Stimulated activated naive CD8-positive, alpha-beta T cell treated with anti-CD3 and anti-CD28 coated beads, Interleukin-15, Interleukin-2, amounts not matched to agents 100 ng/mL and 50 ng/mL, for 24 hours (primary cell): ENCODE results near the gene ARHGAP26.

ENCODE experiments used
- H3K27ac Mint-ChIP-seq: one replicate; pipeline ENCODE4 v1.8.0; 2021; ENCODE audit warnings: mild to moderate bottlenecking, mixed read lengths
- H3K27me3 Mint-ChIP-seq: one replicate; pipeline ENCODE4 v1.8.0; 2021; ENCODE audit warnings: mixed read lengths
- H3K36me3 Mint-ChIP-seq: one replicate; pipeline ENCODE4 v1.8.0; 2021; ENCODE audit warnings: low read depth, mixed read lengths
- H3K4me1 Mint-ChIP-seq: one replicate; pipeline ENCODE4 v1.8.0; 2021; ENCODE audit warnings: low read depth, mixed read lengths
- H3K4me3 Mint-ChIP-seq: one replicate; pipeline ENCODE4 v1.8.0; 2021; ENCODE audit warnings: mild to moderate bottlenecking, mixed read lengths
- H3K9me3 Mint-ChIP-seq: one replicate; pipeline ENCODE4 v1.8.0; 2021; ENCODE audit warnings: mixed read lengths

ARHGAP26 gene

DNA sequence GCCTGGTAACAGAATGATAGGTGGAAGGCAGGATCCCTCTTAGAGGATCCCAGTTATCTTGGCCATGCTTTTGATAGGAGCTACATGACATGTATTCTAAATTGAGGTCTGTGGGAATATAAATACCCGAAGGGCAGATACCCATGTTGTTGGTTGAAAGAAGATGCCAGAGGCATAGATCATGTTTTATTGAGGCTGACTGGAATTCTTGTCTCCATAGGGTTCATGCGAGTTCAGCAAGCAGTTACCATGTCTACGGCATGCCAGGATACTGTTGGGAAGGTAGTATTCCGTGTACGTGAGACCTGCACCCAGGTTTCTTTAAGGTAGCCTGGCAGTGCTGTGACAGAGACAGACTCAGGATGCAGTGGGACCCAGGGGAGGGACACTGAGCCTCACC, 402.6 kb downstream of the ARHGAP26 start:
- Mint-ChIP-seq H3K9me3 (no peaks in the 10 kb centered on the region), H3K36me3 (peaks cover under 1% of the 10 kb centered on the region), H3K4me3 (no peak overlapping the region), H3K4me1 (no peaks in the 10 kb centered on the region), H3K27ac (no peak overlapping the region), H3K27me3 (no peaks in the 10 kb centered on the region)

DNA sequence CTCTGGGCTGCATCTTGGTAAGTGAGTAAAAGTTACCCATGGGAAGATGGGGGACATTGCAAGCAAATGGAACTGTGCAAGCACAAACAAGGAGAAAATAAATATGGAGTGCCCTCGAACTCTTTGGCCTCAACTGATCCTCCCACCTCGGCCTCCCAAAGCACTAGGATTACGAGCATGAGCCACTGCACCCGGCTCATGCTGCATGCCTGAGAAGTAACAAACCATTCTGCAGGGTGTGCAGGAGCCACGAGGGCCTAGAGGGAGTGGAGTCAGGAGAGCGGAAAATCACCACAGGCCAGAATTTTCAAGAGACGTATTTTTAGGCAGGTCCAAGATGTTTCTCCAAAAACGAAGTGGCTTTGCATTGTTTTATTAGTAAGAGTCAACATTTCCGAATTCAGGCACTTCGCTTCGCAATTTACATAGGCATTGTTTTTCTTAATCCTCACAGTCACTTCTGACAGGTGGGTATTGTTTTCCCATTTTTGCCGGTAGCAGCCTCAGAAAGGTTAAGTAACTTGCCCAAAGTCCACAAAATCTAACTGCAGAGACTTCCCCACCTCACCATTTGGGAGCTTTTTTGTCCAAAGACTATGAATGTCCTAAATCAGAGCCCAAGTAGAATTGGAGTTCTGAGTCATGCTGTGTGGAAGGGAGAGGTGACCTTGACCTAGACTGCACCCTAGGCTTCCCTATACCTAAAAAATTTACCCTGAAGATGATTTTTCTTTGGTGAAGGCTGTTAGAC, 403.1 kb downstream of the ARHGAP26 start:
- Mint-ChIP-seq H3K27ac (no peak overlapping the region), H3K27me3 (no peaks in the 10 kb centered on the region), H3K9me3 (no peaks in the 10 kb centered on the region), H3K4me3 (no peak overlapping the region), H3K4me1 (no peaks in the 10 kb centered on the region), H3K36me3 (no peaks in the 10 kb centered on the region)

DNA sequence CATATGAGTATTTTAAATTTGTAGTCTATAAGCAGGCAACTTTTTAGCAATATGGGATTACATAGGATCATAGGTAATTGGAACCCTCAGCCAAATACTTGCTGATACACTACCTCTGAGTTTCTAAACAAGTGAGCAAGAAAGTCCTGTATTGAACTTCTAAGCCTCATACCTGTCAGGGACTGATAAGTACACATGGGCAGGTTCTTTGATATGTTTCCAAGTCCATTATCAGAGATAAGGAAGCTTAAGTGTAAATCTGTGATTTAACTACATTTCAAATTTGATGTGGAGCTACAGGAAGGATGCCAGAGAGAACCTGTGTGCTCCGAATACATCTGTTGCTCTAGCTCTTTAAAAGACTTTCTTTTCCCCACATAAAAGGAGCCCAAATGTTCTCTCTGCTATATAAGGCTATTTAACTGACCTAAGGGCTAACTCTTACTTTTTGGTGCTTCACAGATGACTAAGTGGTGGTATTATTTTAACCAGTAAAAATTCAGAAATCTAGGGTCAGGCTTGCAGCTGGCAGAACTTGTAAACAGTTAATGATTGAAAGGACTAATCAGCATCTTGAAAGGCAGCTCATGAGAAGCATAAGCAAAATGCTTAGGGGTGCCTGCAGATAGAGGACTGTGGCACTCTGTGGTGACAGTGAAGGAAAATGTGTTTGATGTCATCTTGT, 404.7 kb downstream of the ARHGAP26 start:
- Mint-ChIP-seq H3K4me3 (no peak overlapping the region), H3K4me1 (no peaks in the 10 kb centered on the region), H3K36me3 (peaks cover 7% of the 10 kb centered on the region), H3K9me3 (no peaks in the 10 kb centered on the region), H3K27ac (no peak overlapping the region), H3K27me3 (no peaks in the 10 kb centered on the region)

DNA sequence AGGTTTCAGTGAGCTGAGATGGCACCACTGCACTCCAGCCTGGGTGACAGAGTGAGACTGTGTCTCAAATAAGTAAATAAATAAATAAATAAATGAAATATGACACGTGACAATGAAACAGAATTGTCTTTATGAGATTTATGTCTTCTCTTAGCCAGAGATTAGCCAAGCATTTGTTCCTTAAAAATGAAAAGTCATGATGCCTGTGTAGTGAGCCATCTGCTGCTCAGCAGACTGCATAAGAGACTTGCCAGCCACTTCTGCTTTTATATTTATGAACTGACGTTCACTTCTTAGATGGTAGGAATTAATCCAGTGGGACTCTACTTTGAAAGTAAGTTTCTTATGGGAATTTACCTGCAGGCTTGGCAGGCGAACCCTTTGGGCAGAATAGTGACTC, 405.9 kb downstream of the ARHGAP26 start:
- H3K27ac Mint-ChIP-seq: no peak overlapping the region
- no peaks in the 10 kb centered on the region for H3K4me1 Mint-ChIP-seq
- H3K27me3 Mint-ChIP-seq: no peaks in the 10 kb centered on the region
- H3K4me3 Mint-ChIP-seq: no peak overlapping the region
- H3K9me3 Mint-ChIP-seq: no peaks in the 10 kb centered on the region
- H3K36me3 Mint-ChIP-seq: peaks cover 7% of the 10 kb centered on the region

DNA sequence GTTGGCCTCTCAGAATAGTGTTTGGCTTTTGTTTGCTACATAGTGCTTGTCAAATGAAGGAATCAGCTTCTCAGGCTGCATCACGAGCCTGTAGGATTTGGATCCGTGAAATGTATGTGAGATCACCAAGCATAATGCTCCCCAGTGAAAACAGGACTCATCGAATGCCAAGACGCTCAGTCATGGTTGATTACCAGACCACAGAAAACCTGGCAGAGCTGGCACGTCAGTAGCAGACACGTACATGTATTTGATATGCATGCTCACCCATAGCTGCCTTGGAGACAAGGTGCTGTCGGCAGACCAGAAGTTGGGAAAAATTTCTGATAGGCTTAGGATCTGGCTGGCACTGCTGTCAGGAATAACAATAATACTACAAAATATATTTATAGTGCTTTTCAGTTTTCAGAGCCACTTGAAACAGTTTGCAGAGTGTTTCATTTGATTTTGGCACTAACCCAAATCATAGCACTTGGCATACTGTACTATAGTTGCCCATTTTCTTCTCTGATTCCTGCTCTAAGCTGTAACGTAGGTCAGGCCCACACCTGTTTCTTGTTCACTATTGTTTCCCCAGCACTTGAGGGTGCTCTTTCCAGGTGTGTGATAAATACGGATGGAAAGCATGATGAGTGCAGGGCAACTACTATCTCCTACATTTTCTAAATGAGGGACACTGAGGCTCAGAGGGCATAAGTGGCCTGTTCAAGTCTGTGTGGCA, 407.2 kb downstream of the ARHGAP26 start:
- H3K27me3 Mint-ChIP-seq: no peaks in the 10 kb centered on the region
- no peak overlapping the region for H3K27ac Mint-ChIP-seq
- H3K36me3 Mint-ChIP-seq: peaks cover 13% of the 10 kb centered on the region
- peaks cover 7% of the 10 kb centered on the region for H3K4me1 Mint-ChIP-seq
- H3K9me3 Mint-ChIP-seq: no peaks in the 10 kb centered on the region
- H3K4me3 Mint-ChIP-seq: no peak overlapping the region

DNA sequence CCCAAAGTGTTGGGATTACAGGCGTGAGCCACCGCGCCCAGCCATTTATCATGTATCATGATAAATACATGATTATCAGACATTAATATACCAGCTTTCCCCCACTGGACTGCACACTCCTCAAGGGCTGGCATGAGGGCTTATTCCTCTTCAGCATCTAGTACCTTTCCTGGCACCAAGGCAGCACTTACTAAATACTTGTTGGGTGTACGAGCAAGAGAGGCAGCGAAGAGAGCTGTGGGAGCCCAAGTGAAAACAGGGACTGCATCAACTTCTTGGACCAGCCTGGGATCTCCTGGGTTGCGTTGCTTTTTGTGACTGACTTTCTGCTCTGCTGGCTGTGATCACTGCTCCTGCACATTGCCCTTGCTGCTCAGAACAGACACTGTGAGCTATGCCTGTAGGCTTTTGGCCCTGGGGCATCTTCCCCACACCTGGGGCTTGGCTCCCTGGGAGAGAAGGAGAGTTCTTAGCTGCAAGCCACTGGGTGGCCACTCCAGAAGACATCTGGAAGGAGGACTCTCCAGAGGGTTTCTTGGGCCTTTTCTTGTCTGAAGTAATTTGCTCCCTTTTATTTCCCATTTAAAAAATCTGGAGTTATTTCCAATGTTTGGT, 409.1 kb downstream of the ARHGAP26 start:
- Mint-ChIP-seq H3K36me3 (peaks cover 13% of the 10 kb centered on the region), H3K4me1 (peaks cover 25% of the 10 kb centered on the region), H3K27me3 (no peaks in the 10 kb centered on the region), H3K27ac (no peak overlapping the region), H3K9me3 (no peaks in the 10 kb centered on the region), H3K4me3 (no peak overlapping the region)

DNA sequence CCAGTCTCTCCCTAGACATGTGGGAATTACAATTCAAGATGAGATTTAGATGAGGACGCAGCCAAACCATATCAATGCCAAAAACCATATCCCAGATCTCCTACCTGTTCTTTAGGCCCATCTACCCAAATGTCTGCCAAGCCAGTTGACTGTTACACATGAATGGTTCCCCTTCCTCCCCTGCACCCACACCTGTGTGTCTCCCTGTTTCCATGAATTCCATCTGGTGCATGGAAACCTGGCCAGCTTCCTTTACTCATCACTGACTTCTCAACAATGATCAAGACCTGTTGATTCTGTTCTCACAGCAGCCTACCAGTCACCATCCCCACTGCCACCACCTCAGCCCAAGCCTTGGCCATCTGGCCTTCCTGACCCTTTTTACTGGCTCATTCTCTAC, 410.6 kb downstream of the ARHGAP26 start:
- Mint-ChIP-seq H3K4me1 (peaks cover 30% of the 10 kb centered on the region), H3K9me3 (no peaks in the 10 kb centered on the region), H3K36me3 (peaks cover 13% of the 10 kb centered on the region), H3K4me3 (no peak overlapping the region), H3K27ac (no peak overlapping the region), H3K27me3 (no peaks in the 10 kb centered on the region)

DNA sequence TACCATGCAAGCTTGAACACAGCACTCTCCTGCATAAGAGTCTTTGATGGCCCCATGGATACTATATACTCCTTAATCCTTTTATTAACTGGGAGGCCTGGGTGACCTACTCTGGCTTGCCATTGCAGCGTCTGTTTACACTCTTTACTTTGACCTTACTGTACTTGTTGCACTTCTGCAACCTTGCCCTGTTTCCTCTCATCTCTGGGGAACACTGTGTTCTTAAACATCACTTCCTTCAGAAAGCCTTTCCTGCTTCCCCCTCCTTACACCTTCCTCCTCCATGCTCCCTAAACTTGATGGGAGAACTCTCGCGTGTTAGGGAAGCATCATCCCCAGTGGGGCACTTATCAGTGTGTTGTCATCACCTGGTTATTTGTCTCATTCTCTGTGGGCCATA, 411.0 kb downstream of the ARHGAP26 start:
- Mint-ChIP-seq H3K36me3 (peaks cover 13% of the 10 kb centered on the region), H3K27ac (no peak overlapping the region), H3K9me3 (no peaks in the 10 kb centered on the region), H3K4me1 (peaks cover 30% of the 10 kb centered on the region), H3K4me3 (no peak overlapping the region), H3K27me3 (no peaks in the 10 kb centered on the region)

DNA sequence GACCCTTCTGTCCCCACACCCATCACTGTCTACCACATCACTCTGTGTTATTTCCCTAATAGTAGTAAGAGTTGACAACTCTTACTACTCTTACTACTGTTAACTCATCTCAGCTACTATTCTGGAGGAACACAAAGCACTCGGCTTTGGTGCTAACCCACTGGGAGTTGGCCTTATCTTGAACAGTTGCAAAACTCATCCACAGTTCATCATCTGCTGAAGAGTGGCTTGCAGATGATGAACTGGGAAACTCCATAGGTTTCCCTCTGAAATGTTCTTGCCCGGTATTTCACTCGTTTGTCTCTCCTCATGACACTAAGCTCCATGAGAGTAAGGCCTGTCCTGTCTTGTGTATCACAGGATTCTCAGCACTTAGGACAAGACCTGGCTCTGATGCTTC, 411.9 kb downstream of the ARHGAP26 start:
- Mint-ChIP-seq H3K36me3 (peaks cover 13% of the 10 kb centered on the region), H3K4me1 (peaks cover 37% of the 10 kb centered on the region), H3K27me3 (no peaks in the 10 kb centered on the region), H3K4me3 (no peak overlapping the region), H3K9me3 (no peaks in the 10 kb centered on the region), H3K27ac (no peak overlapping the region)

DNA sequence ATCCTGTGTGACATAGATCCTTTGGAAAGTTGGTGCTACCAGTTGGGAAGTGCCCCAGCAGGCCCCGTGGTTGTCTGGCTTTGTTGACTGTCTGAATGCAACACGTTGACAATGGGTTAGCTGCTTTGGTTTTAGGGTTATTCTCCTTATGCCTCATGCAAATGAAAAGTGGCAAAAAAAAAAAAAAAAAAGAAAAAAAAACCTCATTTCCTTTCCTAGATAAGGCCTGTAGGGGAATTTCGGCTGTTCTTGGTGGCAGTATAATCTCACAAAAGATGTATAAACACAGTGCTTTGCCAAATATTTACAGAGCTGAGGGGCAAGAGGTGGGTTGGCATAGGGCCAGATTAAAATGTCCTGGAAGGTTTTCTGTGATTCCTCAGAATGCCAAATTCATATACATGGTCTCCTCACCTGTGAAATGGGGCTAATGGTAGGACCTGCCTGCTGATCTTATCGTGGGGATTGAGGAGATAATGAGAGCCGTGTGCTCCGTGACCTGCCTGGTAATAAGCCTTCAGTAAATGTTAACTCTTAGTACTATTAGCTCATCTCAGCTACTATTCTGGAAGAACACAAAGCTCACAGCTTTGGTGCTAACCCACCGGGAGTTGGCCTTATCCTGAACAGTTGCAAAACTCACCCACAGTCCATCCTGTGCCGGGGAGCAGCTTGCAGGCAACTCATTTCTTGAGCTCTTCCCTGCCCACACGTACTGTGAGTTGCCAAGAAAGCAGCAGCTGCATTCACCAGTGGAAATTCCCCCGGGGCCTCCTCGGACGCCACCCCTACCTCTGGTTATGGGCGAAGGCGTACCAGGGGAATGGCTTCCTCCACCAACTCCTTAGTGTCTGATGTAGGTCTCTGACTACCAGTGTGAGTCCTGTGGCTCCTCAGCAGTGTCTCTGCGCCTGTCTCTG, 413.0 kb downstream of the ARHGAP26 start:
- no peaks in the 10 kb centered on the region for H3K27me3 Mint-ChIP-seq
- peaks cover 16% of the 10 kb centered on the region for H3K36me3 Mint-ChIP-seq
- peak overlapping the region; percentile 32 for H3K4me3 Mint-ChIP-seq
- H3K4me1 Mint-ChIP-seq: peaks cover 47% of the 10 kb centered on the region
- H3K9me3 Mint-ChIP-seq: no peaks in the 10 kb centered on the region
- peak overlapping the region; percentile 75 for H3K27ac Mint-ChIP-seq

DNA sequence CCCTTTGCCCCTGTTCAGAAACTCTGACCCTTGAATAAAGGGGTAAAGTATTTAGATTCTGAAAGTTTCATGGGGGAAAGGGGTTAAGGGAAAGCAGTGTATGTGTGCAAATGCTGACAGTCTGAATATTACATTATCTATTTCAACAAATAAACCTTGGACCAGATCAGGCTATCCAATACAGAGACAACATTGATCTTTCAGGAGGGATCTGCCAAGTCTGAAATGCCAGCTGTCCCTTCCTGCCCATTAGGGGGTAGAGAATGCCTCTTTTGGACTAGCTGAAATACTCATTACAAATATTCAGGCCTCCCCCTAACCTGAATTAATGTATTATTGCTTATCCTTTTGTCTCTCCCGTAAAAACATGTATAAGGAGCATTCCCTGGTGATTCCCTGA, 413.8 kb downstream of the ARHGAP26 start:
- H3K9me3 Mint-ChIP-seq: no peaks in the 10 kb centered on the region
- H3K4me1 Mint-ChIP-seq: peaks cover 56% of the 10 kb centered on the region
- H3K27me3 Mint-ChIP-seq: no peaks in the 10 kb centered on the region
- H3K36me3 Mint-ChIP-seq: peaks cover 18% of the 10 kb centered on the region
- no peak overlapping the region for H3K4me3 Mint-ChIP-seq
- peak overlapping the region; percentile 75 for H3K27ac Mint-ChIP-seq

DNA sequence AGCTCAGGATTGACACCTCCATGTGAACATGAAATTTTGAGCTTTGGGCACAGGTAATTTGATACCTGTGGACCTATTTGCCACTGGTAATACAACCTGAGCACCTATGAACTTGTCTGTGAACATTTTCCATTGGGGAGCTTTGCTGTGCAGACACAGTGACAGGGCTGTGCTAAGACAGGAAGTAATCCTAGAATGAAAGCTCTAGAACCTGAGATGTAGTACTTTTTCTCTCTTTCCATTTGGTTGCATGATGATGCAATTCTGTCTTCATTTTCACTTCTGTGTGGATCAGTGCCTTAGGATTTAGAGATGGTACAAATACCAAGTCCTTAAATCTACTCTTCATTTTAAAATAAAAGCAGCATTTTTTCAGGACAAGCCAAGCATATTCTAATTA, 416.4 kb downstream of the ARHGAP26 start:
- Mint-ChIP-seq H3K27me3 (no peaks in the 10 kb centered on the region), H3K27ac (no peak overlapping the region), H3K4me3 (no peak overlapping the region), H3K4me1 (peaks cover 59% of the 10 kb centered on the region), H3K36me3 (peaks cover 12% of the 10 kb centered on the region), H3K9me3 (peaks cover 12% of the 10 kb centered on the region)

DNA sequence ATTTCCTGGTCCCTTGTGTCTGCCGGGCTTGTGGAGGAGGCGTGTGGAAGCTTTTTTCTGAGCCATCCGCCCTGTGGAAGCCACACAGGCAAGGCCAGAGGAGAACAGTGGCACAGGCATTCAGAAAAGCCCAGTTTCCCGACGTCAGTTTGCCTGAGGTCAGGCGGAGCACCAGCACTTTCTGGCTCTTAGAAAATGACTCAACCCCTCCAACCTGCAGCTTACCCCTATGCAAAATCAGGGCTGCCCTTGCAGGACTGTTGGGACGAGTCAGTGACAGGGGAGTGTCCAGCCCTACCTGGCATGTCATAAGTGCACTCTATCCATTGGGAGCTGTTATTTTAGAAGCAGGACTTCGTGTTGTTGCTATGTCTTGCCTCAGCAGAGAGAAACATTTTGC, 417.3 kb downstream of the ARHGAP26 start:
- Mint-ChIP-seq H3K4me1 (peaks cover 51% of the 10 kb centered on the region), H3K27me3 (no peaks in the 10 kb centered on the region), H3K9me3 (peaks cover 16% of the 10 kb centered on the region), H3K27ac (peak overlapping the region; percentile 66), H3K4me3 (no peak overlapping the region), H3K36me3 (peaks cover 12% of the 10 kb centered on the region)

DNA sequence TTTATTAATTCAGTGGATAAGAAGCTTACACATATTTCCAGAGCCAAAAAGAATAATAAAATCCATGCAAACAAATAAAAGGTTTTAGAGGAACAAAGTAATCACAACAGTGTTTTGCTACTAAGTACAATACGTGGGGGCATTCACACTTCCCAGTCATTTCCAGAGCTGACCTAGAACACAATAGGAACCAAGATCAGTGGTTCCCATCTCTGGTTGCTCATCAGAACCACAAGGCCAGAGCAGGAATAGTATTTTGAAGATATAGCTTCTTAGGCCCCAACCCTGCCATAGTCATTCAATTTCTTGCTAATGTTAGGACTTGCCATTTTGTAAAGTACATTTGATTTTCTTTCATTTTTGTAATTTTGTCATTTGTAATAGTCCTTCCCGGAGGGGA, 417.9 kb downstream of the ARHGAP26 start:
- peaks cover 12% of the 10 kb centered on the region for H3K36me3 Mint-ChIP-seq
- peaks cover 16% of the 10 kb centered on the region for H3K9me3 Mint-ChIP-seq
- no peaks in the 10 kb centered on the region for H3K27me3 Mint-ChIP-seq
- no peak overlapping the region for H3K27ac Mint-ChIP-seq
- H3K4me1 Mint-ChIP-seq: peaks cover 46% of the 10 kb centered on the region
- no peak overlapping the region for H3K4me3 Mint-ChIP-seq
